CD8-positive, alpha-beta memory T cell (primary cell): Measurements from ENCODE around the gene SLC25A21. TPM values are rescaled to one million over a fixed set of nuclear protein-coding genes. Genes with fewer than 3 reads are reported as not detected.
"Not testable (repeated sequence)": the region's sequence is repeated elsewhere in the genome, so short reads cannot be mapped to it uniquely, and the experiment has no call there.

Experiments used
- CTCF ChIA-PET: fragments of 350-600 bp; sonication (Branson Sonifier 250); formaldehyde crosslinking; loops from one replicate; lab custom pipeline; 2021; ENCODE audit warnings: antibody characterized with exemption; lab: Charles Lee
- POLR2A ChIA-PET: fragments of 350-600 bp; sonication (Branson Sonifier 250); formaldehyde crosslinking; loops from one replicate; lab custom pipeline; 2021; ENCODE audit warnings: antibody characterized with exemption; lab: Charles Lee
- DNase-seq, 5 donors: peaks; one replicate each; pipeline versions ENCODE4 v3.0.0 to v3.0.0-alpha.2; 2020 to 2022; ENCODE audit warnings: mixed read lengths in 1 of 5
- H3K27ac ChIP-seq: one replicate; pipeline ENCODE4 v1.7.0; 2013; ENCODE audit warnings: low read depth, mild to moderate bottlenecking, low read length, moderate library complexity
- H3K27me3 ChIP-seq: 2 replicates; pipeline ENCODE4 v1.7.0; 2013; ENCODE audit warnings: low read length, mild to moderate bottlenecking; ENCODE audit not compliant: insufficient read depth, poor library complexity, severe bottlenecking
- H3K36me3 ChIP-seq: 2 replicates; pipeline ENCODE4 v1.7.0; 2013; ENCODE audit warnings: mild to moderate bottlenecking, low read length, moderate library complexity; ENCODE audit not compliant: insufficient read depth
- H3K4me1 ChIP-seq: 2 replicates; pipeline ENCODE4 v1.7.0; 2013; ENCODE audit warnings: mild to moderate bottlenecking, low read length, moderate library complexity; ENCODE audit not compliant: insufficient read depth
- H3K4me3 ChIP-seq: 2 replicates; pipeline ENCODE4 v1.7.0; 2013; ENCODE audit warnings: mild to moderate bottlenecking, low read length
- H3K9me3 ChIP-seq: 2 replicates; pipeline ENCODE4 v1.7.0; 2013; ENCODE audit warnings: mild to moderate bottlenecking, low read length
- H3K27ac Mint-ChIP-seq, 8 donors: one replicate each; pipeline ENCODE4 v1.8.0; 2020 to 2021; ENCODE audit warnings: mixed read lengths in 8 of 8, mild to moderate bottlenecking in 6 of 8, inconsistent platforms in 3 of 8, moderate library complexity in 3 of 8
- H3K27me3 Mint-ChIP-seq, 2 donors: one replicate each; pipeline ENCODE4 v1.8.0; 2020 to 2021; ENCODE audit warnings: mixed read lengths in 2 of 2, mild to moderate bottlenecking in 1 of 2, moderate library complexity in 1 of 2
- H3K36me3 Mint-ChIP-seq, 3 donors: one replicate each; pipeline ENCODE4 v1.8.0; 2020 to 2021; ENCODE audit warnings: mixed read lengths in 3 of 3, inconsistent platforms in 1 of 3, mild to moderate bottlenecking in 1 of 3
- H3K4me1 Mint-ChIP-seq, 3 donors: one replicate each; pipeline ENCODE4 v1.8.0; 2020 to 2021; ENCODE audit warnings: mixed read lengths in 3 of 3, inconsistent platforms in 1 of 3, mild to moderate bottlenecking in 1 of 3
- H3K4me3 Mint-ChIP-seq, 7 donors: one replicate each; pipeline ENCODE4 v1.8.0; 2020 to 2021; ENCODE audit warnings: mixed read lengths in 7 of 7, mild to moderate bottlenecking in 6 of 7, moderate library complexity in 4 of 7, inconsistent platforms in 2 of 7
- H3K9me3 Mint-ChIP-seq, 5 donors: one replicate each; pipeline ENCODE4 v1.8.0; 2020 to 2022; ENCODE audit warnings: mixed read lengths in 5 of 5, mild to moderate bottlenecking in 3 of 5, moderate library complexity in 2 of 5, inconsistent platforms in 1 of 5
- polyA plus RNA-seq: library from polyadenylated mRNA; unstranded; fragments of 300-500 nt; fragmentation: Illumina TruSeq; gene quantifications from one replicate; pipeline ENCODE4 v1.2.3, GENCODE V29; 2021
- total RNA-seq, 2 experiments: library from RNA; stranded (reverse); gene quantifications; one replicate each; pipeline ENCODE4 v1.2.3, GENCODE V29; 2021

Gene SLC25A21
- total and polyA plus RNA-seq, 3 experiments from 2014 or later: not detected

GRCh38 chr14:36862237-36862636 is 310.2 kb downstream of the SLC25A21 start:
- H3K27ac ChIP-seq, H3K36me3 ChIP-seq, H3K27me3 Mint-ChIP-seq, H3K27ac Mint-ChIP-seq, H3K9me3 ChIP-seq, CTCF ChIA-PET, H3K27me3 ChIP-seq, H3K4me3 Mint-ChIP-seq, DNase-seq, H3K4me1 Mint-ChIP-seq, H3K9me3 Mint-ChIP-seq, H3K36me3 Mint-ChIP-seq, H3K4me1 ChIP-seq, H3K4me3 ChIP-seq, POLR2A ChIA-PET: not testable (repeated sequence)

DNA sequence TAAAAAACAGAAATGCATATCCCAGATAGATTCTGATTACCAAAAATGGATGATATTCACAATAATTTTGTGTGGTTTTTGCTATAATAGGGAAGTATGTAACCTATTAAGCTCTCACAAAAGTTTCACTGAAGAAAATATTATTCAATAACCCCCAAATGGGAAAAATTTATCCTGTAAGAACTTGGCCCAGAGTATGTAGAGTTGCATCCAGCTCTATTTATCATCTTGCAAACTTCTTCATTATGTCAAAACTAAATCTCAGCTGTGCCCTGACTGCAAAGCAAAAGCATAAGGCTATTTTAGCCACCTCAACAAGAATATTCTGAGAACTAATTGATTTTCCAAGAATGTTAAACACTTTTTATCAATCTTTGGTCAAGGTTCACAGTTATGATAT is 311.6 kb downstream of the SLC25A21 start:
- Mint-ChIP-seq H3K4me3 (no peak overlapping the region), H3K36me3 (no peaks in the 10 kb centered on the region), H3K9me3 (peaks cover 5 to 8% (median 8%) of the 10 kb centered on the region in 5 donors), H3K27ac (no peak overlapping the region), H3K27me3 (peaks cover 0 to 1% of the 10 kb centered on the region in 2 donors), H3K4me1 (no peaks in the 10 kb centered on the region)
- Histone ChIP-seq H3K27ac (no peak overlapping the region), H3K27me3 (no peaks in the 10 kb centered on the region), H3K36me3 (no peaks in the 10 kb centered on the region), H3K4me3 (no peak overlapping the region), H3K9me3 (no peaks in the 10 kb centered on the region), H3K4me1 (no peaks in the 10 kb centered on the region)
- ChIA-PET POLR2A (no interaction called here), CTCF (no interaction called here)
- DNase-seq: no peak

DNA sequence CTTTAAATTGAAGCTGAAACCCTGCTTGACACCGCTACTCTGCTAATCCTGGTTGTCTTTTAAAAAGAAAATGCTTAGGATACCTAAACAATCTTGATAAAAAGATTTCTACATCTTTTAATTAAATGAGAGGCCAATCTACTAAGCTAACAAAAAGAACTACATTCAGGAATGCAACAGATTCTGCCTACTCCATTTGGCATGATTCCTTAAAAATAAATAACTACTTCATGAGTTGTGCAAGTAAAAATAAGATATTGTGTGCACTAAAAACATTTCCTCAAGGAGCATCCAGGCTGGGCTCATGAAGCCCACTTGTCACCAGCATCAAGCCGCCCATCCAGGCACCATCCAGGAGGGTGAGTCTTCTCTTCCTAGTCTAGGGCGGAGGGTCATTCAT is 313.3 kb downstream of the SLC25A21 start:
- Mint-ChIP-seq H3K4me3 (no peak overlapping the region), H3K36me3 (no peaks in the 10 kb centered on the region), H3K4me1 (no peaks in the 10 kb centered on the region), H3K27me3 (peaks cover 0 to 1% of the 10 kb centered on the region in 2 donors), H3K27ac (no peak overlapping the region), H3K9me3 (peaks cover 5 to 13% (median 8%) of the 10 kb centered on the region in 5 donors)
- no peaks in the 10 kb centered on the region for H3K27me3 ChIP-seq
- POLR2A ChIA-PET: no interaction called here
- no peaks in the 10 kb centered on the region for H3K4me1 ChIP-seq
- H3K36me3 ChIP-seq: no peaks in the 10 kb centered on the region
- H3K4me3 ChIP-seq: no peak overlapping the region
- no peaks in the 10 kb centered on the region for H3K9me3 ChIP-seq
- DNase-seq: no peak
- CTCF ChIA-PET: no interaction called here
- H3K27ac ChIP-seq: no peak overlapping the region

GRCh38 chr14:36857842-36858445 is 314.5 kb downstream of the SLC25A21 start:
- Histone ChIP-seq H3K4me3 (no peak overlapping the region), H3K9me3 (no peaks in the 10 kb centered on the region), H3K36me3 (no peaks in the 10 kb centered on the region), H3K27me3 (no peaks in the 10 kb centered on the region), H3K27ac (no peak overlapping the region), H3K4me1 (no peaks in the 10 kb centered on the region)
- H3K36me3 Mint-ChIP-seq: no peaks in the 10 kb centered on the region
- H3K4me1 Mint-ChIP-seq: no peaks in the 10 kb centered on the region
- peaks cover 0 to 1% of the 10 kb centered on the region in 2 donors for H3K27me3 Mint-ChIP-seq
- CTCF ChIA-PET: no interaction called here
- no peak overlapping the region for H3K27ac Mint-ChIP-seq
- peaks cover 3 to 13% (median 8%) of the 10 kb centered on the region in 5 donors for H3K9me3 Mint-ChIP-seq
- DNase-seq: no peak
- H3K4me3 Mint-ChIP-seq: no peak overlapping the region
- POLR2A ChIA-PET: no interaction called here

DNA sequence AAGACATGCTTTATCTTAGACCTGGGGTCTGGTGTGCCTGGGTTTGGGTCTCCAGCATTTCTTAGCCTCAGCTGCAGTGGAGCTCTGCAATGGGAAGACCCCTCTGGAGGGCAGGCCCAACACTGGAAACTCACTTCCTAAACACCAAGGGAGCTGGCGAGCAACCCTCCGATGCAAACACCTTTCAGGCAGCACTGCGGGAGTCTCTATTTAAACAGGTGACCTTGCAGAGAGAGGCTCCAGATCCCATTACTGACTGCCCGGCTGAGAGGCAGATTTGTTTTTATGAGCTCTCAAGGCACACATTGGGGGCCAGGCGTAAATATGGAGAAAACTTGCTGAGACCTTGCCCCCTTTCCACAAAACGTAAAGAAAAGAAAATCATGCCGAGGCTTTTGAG is 315.3 kb downstream of the SLC25A21 start:
- H3K4me3 Mint-ChIP-seq: no peak overlapping the region
- Histone ChIP-seq H3K27ac (no peak overlapping the region), H3K9me3 (no peaks in the 10 kb centered on the region), H3K36me3 (no peaks in the 10 kb centered on the region), H3K4me1 (no peaks in the 10 kb centered on the region), H3K27me3 (no peaks in the 10 kb centered on the region), H3K4me3 (no peak overlapping the region)
- no peaks in the 10 kb centered on the region for H3K4me1 Mint-ChIP-seq
- ChIA-PET POLR2A (no interaction called here), CTCF (no interaction called here)
- peaks cover 0 to 1% of the 10 kb centered on the region in 2 donors for H3K27me3 Mint-ChIP-seq
- H3K36me3 Mint-ChIP-seq: no peaks in the 10 kb centered on the region
- H3K27ac Mint-ChIP-seq: no peak overlapping the region
- H3K9me3 Mint-ChIP-seq: peaks cover 3 to 13% (median 8%) of the 10 kb centered on the region in 5 donors
- DNase-seq: no peak

DNA sequence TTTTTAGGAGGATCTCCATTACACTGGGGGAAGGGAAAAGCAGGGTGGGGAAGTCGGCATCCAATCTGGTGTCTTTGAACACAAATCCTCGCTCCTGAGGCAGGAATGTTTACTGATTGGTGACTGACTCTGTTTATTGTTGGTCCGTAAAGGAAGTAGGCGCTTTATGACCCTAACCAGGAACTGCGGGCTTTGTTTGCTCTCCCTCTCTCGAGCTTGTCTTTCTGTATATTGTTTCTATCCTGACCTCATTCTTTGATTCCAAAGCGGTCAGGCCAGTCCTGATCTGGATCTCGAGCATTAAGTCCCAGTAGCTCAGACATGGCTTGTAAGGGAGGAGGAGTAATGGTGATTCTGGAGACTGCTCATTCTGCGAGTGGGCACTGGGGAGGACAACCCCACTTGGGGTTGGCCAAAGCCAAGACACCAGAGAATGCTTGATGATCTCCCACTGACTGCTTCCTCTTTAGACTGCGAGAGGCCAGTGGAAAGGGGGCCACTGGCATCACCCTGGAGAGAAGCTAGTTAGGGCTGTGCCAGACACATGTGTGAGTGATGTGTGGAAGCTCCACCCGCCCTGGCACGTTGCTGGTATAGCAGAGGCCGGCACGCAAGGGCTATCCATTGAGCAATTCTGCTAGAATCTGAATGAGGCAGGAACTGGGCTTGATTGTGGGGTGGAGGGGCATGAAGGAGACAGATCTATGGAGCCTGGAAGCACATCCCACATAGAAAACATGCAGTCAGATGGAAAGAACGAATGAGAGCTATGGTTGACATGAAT is 316.1 kb downstream of the SLC25A21 start:
- no peaks in the 10 kb centered on the region for H3K27me3 Mint-ChIP-seq
- Histone ChIP-seq H3K9me3 (no peaks in the 10 kb centered on the region), H3K27ac (no peak overlapping the region), H3K4me3 (no peak overlapping the region), H3K36me3 (no peaks in the 10 kb centered on the region), H3K4me1 (no peaks in the 10 kb centered on the region), H3K27me3 (no peaks in the 10 kb centered on the region)
- no peak for DNase-seq
- CTCF ChIA-PET: no interaction called here
- H3K27ac Mint-ChIP-seq: no peak overlapping the region
- H3K36me3 Mint-ChIP-seq: no peaks in the 10 kb centered on the region
- H3K4me1 Mint-ChIP-seq: no peaks in the 10 kb centered on the region
- peaks cover 3 to 13% (median 5%) of the 10 kb centered on the region in 5 donors for H3K9me3 Mint-ChIP-seq
- POLR2A ChIA-PET: no interaction called here
- no peak overlapping the region for H3K4me3 Mint-ChIP-seq

DNA sequence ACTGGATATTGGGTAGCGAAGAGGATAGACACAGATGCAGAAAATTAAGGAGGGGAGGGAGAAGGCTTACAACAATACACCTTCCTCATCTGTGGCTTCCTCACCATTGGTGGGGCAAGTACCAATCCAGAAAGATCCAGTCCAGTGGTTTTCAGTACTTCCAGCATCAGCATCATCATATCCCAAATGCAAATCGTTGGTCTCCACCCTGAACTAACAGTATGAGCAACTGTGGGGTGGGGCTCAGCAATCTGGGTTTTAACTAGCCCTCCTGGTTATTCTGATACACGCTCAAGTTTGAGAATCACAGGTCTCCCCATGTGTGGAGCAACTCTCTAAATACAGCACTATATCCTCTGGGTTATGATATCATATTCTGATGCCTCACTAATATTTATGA is 317.0 kb downstream of the SLC25A21 start:
- Histone ChIP-seq H3K4me1 (no peaks in the 10 kb centered on the region), H3K9me3 (no peaks in the 10 kb centered on the region), H3K4me3 (no peak overlapping the region), H3K27ac (no peak overlapping the region), H3K36me3 (no peaks in the 10 kb centered on the region), H3K27me3 (no peaks in the 10 kb centered on the region)
- H3K4me3 Mint-ChIP-seq: no peak overlapping the region
- no peaks in the 10 kb centered on the region for H3K27me3 Mint-ChIP-seq
- peaks cover 3 to 13% (median 5%) of the 10 kb centered on the region in 5 donors for H3K9me3 Mint-ChIP-seq
- DNase-seq: no peak
- ChIA-PET CTCF (no interaction called here), POLR2A (no interaction called here)
- H3K4me1 Mint-ChIP-seq: no peaks in the 10 kb centered on the region
- no peak overlapping the region for H3K27ac Mint-ChIP-seq
- no peaks in the 10 kb centered on the region for H3K36me3 Mint-ChIP-seq

DNA sequence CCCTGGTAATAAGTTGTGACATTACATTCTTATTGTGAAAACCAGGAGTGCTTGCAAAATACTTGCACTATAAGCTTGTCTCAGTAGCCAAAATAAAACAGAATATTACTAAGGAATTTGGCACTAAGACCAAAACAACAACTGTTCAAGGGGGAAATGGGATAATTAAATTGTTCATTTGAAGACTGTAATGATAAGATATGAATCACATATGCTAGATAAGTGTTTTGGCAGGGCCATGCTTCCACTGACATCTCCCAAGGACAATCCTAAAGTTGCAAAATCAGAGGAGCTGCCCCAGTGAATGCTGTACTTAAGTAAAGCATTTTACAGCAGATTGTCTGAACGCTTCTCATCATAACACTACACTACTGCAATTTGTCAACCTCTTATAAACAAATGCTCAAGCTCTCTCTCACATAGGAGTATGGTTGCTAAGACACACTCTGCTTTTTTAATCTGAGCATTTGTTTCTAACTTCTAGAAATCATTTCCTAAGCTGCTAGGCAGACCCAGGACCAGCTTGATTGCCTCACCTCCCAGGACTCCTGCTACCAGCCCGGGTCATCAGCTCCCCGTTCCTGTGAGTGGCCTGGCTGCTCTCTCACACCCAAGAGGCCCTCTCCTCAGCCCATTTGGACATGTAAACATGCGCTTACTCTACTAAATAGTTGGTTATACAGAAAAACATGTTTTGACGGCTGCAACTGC is 319.3 kb downstream of the SLC25A21 start:
- Mint-ChIP-seq H3K36me3 (no peaks in the 10 kb centered on the region), H3K4me1 (no peaks in the 10 kb centered on the region), H3K9me3 (peaks cover 0 to 8% (median 1%) of the 10 kb centered on the region in 5 donors), H3K27me3 (no peaks in the 10 kb centered on the region), H3K27ac (no peak overlapping the region), H3K4me3 (no peak overlapping the region)
- POLR2A ChIA-PET: no interaction called here
- no peaks in the 10 kb centered on the region for H3K36me3 ChIP-seq
- H3K27me3 ChIP-seq: no peaks in the 10 kb centered on the region
- H3K9me3 ChIP-seq: no peaks in the 10 kb centered on the region
- no peak overlapping the region for H3K27ac ChIP-seq
- DNase-seq: no peak
- H3K4me3 ChIP-seq: no peak overlapping the region
- CTCF ChIA-PET: no interaction called here
- H3K4me1 ChIP-seq: no peaks in the 10 kb centered on the region
